K562 (cell line): Measurements from ENCODE around the gene CMIP. TPM values are rescaled to one million over a fixed set of nuclear protein-coding genes. Genes with fewer than 3 reads are reported as not detected.

Experiments
- EZH2 ChIP-seq: IDR thresholded peaks from 2 replicates; pipeline ENCODE4 v1.6.1; 2012; ENCODE audit warnings: low read depth, mild to moderate bottlenecking, inconsistent platforms, low read length, borderline replicate concordance
- JUNB ChIP-seq: fragments of 450-650 bp; formaldehyde crosslinking; conservative IDR thresholded peaks from 2 replicates; pipeline ENCODE4 v1.4.0; 2020; ENCODE audit warnings: mild to moderate bottlenecking
- LCOR ChIP-seq: sonication (generic); formaldehyde crosslinking; IDR thresholded peaks from 2 replicates; pipeline ENCODE4 v1.8.0; 2022; ENCODE audit warnings: mild to moderate bottlenecking, missing genetic modification reagents
- RB1 ChIP-seq: fragments of 450-650 bp; IDR thresholded peaks from 2 replicates; pipeline ENCODE4 v1.6.1; 2017; ENCODE audit warnings: low read depth, mild to moderate bottlenecking
- RBFOX2 ChIP-seq: fragments of 200-400 bp; formaldehyde crosslinking; IDR thresholded peaks from 2 replicates; pipeline ENCODE4 v1.6.1; 2017; ENCODE audit warnings: low read depth, mild to moderate bottlenecking, low read length, moderate library complexity
- SIN3B ChIP-seq: fragments of 450-650 bp; IDR thresholded peaks from 2 replicates; pipeline ENCODE4 v1.6.1; 2017; ENCODE audit warnings: low read depth, mild to moderate bottlenecking, moderate library complexity
- SPI1 ChIP-seq: IDR thresholded peaks from 2 replicates; pipeline ENCODE4 v1.6.1; 2011; ENCODE audit warnings: low read depth, low read length, control low read depth, borderline replicate concordance
- TFAM ChIP-seq: fragments of 250-450 bp; sonication (Bioruptor Pico); conservative IDR thresholded peaks from 2 replicates; pipeline ENCODE4 v1.5.0; 2021; ENCODE audit warnings: mild to moderate bottlenecking, moderate library complexity
- ZNF140 ChIP-seq: fragments of 250-450 bp; sonication (Bioruptor Pico); IDR thresholded peaks from 2 replicates; pipeline ENCODE4 v1.8.0; 2021; ENCODE audit warnings: moderate library complexity, mild to moderate bottlenecking, inconsistent platforms
- polyA plus RNA-seq, 8 experiments: library from polyadenylated mRNA; depleted of rRNA in 4 of 8; stranded (reverse) in 5 of 8; unstranded in 3 of 8; fragments of >200 nt; fragmentation: Nextera tagmentation in 2 of 8; fragmentation: Illumina TruSeq in 1 of 8; extraction: Ambion mirVana in 2 of 8; extraction: Trizol in 1 of 8; gene quantifications; 2 replicates each; pipeline versions ENCODE4 v1.2.1 to v1.2.3, GENCODE V29; 2011 to 2014; ENCODE audit warnings: inconsistent platforms in 1 of 8, missing spikeins in 1 of 8
- total RNA-seq, 7 experiments: library from RNA; depleted of rRNA in 6 of 7; stranded (reverse); fragments of >200 nt in 6 of 7; fragmentation: Illumina TruSeq in 2 of 7; extraction: Trizol in 2 of 7; gene quantifications; 2 replicates each; pipeline versions ENCODE4 v1.2.1 to v1.2.3, GENCODE V29; 2011 to 2021; ENCODE audit warnings: low replicate concordance in 1 of 7
- TF ChIP-seq, protein P1 (sequence below), 2 experiments: fragments of 450-650 bp; formaldehyde crosslinking in 1 of 2; IDR thresholded peaks; 2 replicates each; pipeline versions ENCODE4 v1.4.0 to v1.6.1; 2014 to 2020; ENCODE audit warnings: mild to moderate bottlenecking in 2 of 2, borderline replicate concordance in 1 of 2, low read depth in 1 of 2
- TF ChIP-seq, protein P2 (sequence below), 3 experiments: fragments of 200-800 bp in 1 of 3; fragments of 250-450 bp in 1 of 3; fragments of 450-650 bp in 1 of 3; sonication (Bioruptor Pico) in 1 of 3; sonication (Bioruptor generic) in 1 of 3; formaldehyde crosslinking in 1 of 3; IDR thresholded peaks; 2 replicates each; pipeline versions ENCODE4 v1.6.1 to v1.8.0; 2016 to 2022; ENCODE audit warnings: mild to moderate bottlenecking in 2 of 3, missing genetic modification characterization in 2 of 3, missing compliant biosample characterization in 1 of 3, moderate library complexity in 1 of 3
- TF ChIP-seq, protein P3 (sequence below): sonication (generic); formaldehyde crosslinking; IDR thresholded peaks from 2 replicates; pipeline ENCODE4 v1.9.0; 2022; ENCODE audit warnings: mild to moderate bottlenecking, missing genetic modification reagents
- TF ChIP-seq, protein P4 (sequence below), 2 experiments: IDR thresholded peaks; 2 replicates each; pipeline ENCODE4 v1.6.1; 2011; ENCODE audit warnings: borderline replicate concordance in 1 of 2, control low read depth in 1 of 2, low read depth in 1 of 2, low read length in 1 of 2, mild to moderate bottlenecking in 1 of 2, mixed read lengths in 1 of 2, moderate library complexity in 1 of 2; ENCODE audit not compliant: insufficient read depth in 1 of 2, insufficient read length in 1 of 2, poor library complexity in 1 of 2, severe bottlenecking in 1 of 2; ENCODE audit errors: extremely low read depth in 1 of 2

The CMIP gene
- total and polyA plus RNA-seq, 9 of the 15 experiments (the other 6 are each of a cell fraction or from before 2014, with no cell fraction given): 0.94 to 82.5 (median 10.3) TPM

DNA sequence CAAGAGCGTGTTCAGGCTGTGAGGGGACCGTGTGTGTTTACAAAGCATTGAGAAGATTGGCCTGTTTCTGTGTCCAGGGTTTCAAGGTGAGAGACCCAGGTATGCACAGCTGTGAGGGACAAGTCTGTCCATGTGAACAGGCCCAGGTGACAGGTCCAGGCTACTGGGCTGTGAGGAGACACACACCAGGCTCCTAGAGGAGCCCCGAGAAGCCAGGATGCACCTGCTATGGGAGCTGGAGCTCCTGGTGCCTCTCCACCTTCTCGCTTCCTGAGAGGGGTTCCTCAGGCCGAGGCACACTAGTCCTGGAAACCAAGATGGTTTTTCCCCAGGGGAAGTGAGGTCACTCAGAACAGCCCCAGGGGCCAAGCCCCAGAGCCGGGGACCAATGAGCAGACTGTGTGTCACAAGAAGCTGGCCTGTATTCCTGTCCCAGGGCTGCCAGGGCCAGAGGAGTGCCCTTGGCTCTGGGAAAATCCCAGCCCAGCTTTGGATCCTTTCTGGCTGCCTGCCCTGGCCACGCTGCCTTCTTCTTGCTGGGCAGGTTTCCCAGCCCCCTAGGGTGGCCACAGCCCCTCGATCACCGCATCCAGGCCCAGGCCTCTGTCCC is 181.0 kb downstream of the CMIP start (continued):
- TF ChIP-seq, protein P1, sequence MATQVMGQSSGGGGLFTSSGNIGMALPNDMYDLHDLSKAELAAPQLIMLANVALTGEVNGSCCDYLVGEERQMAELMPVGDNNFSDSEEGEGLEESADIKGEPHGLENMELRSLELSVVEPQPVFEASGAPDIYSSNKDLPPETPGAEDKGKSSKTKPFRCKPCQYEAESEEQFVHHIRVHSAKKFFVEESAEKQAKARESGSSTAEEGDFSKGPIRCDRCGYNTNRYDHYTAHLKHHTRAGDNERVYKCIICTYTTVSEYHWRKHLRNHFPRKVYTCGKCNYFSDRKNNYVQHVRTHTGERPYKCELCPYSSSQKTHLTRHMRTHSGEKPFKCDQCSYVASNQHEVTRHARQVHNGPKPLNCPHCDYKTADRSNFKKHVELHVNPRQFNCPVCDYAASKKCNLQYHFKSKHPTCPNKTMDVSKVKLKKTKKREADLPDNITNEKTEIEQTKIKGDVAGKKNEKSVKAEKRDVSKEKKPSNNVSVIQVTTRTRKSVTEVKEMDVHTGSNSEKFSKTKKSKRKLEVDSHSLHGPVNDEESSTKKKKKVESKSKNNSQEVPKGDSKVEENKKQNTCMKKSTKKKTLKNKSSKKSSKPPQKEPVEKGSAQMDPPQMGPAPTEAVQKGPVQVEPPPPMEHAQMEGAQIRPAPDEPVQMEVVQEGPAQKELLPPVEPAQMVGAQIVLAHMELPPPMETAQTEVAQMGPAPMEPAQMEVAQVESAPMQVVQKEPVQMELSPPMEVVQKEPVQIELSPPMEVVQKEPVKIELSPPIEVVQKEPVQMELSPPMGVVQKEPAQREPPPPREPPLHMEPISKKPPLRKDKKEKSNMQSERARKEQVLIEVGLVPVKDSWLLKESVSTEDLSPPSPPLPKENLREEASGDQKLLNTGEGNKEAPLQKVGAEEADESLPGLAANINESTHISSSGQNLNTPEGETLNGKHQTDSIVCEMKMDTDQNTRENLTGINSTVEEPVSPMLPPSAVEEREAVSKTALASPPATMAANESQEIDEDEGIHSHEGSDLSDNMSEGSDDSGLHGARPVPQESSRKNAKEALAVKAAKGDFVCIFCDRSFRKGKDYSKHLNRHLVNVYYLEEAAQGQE (IDR thresholded peaks at IDR 0.05; ENCODE audit: borderline replicate concordance): no peak
- TF ChIP-seq, protein P1 (CRISPR knock-in tag; IDR thresholded peaks at IDR 0.05; ENCODE audit: low read depth): no peak
- TF ChIP-seq LCOR (CRISPR knock-in tag): no peak
- TF ChIP-seq, protein P2, sequence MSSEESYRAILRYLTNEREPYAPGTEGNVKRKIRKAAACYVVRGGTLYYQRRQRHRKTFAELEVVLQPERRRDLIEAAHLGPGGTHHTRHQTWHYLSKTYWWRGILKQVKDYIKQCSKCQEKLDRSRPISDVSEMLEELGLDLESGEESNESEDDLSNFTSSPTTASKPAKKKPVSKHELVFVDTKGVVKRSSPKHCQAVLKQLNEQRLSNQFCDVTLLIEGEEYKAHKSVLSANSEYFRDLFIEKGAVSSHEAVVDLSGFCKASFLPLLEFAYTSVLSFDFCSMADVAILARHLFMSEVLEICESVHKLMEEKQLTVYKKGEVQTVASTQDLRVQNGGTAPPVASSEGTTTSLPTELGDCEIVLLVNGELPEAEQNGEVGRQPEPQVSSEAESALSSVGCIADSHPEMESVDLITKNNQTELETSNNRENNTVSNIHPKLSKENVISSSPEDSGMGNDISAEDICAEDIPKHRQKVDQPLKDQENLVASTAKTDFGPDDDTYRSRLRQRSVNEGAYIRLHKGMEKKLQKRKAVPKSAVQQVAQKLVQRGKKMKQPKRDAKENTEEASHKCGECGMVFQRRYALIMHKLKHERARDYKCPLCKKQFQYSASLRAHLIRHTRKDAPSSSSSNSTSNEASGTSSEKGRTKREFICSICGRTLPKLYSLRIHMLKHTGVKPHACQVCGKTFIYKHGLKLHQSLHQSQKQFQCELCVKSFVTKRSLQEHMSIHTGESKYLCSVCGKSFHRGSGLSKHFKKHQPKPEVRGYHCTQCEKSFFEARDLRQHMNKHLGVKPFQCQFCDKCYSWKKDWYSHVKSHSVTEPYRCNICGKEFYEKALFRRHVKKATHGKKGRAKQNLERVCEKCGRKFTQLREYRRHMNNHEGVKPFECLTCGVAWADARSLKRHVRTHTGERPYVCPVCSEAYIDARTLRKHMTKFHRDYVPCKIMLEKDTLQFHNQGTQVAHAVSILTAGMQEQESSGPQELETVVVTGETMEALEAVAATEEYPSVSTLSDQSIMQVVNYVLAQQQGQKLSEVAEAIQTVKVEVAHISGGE (CRISPR knock-in tag; IDR thresholded peaks at IDR 0.05): no peak
- no peak for TF ChIP-seq SIN3B
- no peak for TF ChIP-seq TFAM
- TF ChIP-seq RB1: no peak
- TF ChIP-seq ZNF140 (CRISPR knock-in tag): no peak
- no peak for TF ChIP-seq JUNB (CRISPR knock-in tag)
- TF ChIP-seq, protein P3, sequence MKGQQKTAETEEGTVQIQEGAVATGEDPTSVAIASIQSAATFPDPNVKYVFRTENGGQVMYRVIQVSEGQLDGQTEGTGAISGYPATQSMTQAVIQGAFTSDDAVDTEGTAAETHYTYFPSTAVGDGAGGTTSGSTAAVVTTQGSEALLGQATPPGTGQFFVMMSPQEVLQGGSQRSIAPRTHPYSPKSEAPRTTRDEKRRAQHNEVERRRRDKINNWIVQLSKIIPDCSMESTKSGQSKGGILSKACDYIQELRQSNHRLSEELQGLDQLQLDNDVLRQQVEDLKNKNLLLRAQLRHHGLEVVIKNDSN: no peak
- no peak for TF ChIP-seq EZH2
- TF ChIP-seq, protein P4, sequence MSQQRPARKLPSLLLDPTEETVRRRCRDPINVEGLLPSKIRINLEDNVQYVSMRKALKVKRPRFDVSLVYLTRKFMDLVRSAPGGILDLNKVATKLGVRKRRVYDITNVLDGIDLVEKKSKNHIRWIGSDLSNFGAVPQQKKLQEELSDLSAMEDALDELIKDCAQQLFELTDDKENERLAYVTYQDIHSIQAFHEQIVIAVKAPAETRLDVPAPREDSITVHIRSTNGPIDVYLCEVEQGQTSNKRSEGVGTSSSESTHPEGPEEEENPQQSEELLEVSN (IDR thresholded peaks at IDR 0.05; ENCODE audit: borderline replicate concordance in 1 of 2, extremely low read depth in 1 of 2, insufficient read depth in 1 of 2, insufficient read length in 1 of 2, low read depth in 1 of 2, low read length in 1 of 2, poor library complexity in 1 of 2, severe bottlenecking in 1 of 2): peak in 1 of 2 experiments; percentile 2
- no peak for TF ChIP-seq RBFOX2
- no peak for TF ChIP-seq SPI1
